Cardiac fibroblast (primary cell): ENCODE measurements around the gene MXRA5.

Source experiments
- DNase-seq, 2 donors: peaks; one replicate each; pipeline versions ENCODE4 v3.0.0 to v3.0.0-alpha.2; 2010; ENCODE audit warnings: low read depth in 2 of 2
- H3K4me3 ChIP-seq, 2 donors: replicated peaks in 1 of 2; 1 replicate in 1 of 2; 2 replicates in 1 of 2; pipeline ENCODE4 v1.5.1; 2011; ENCODE audit warnings: low read depth in 2 of 2, low read length in 2 of 2, mild to moderate bottlenecking in 2 of 2, moderate library complexity in 1 of 2
- CTCF ChIP-seq: IDR thresholded peaks from one replicate; pipeline ENCODE4 v1.5.1; 2011; ENCODE audit warnings: low read depth, mild to moderate bottlenecking, low read length, inconsistent platforms

Gene MXRA5

GRCh38 chrX:3346501-3347259 is at the start of gene MXRA5:
Gene MXRA5 (minus strand): TSS chrX:3346652. CDS start chrX:3343833, 2,819 bp downstream.
- peak within 1 kb of the TSS in 1 of 2 donors; percentile 27 for H3K4me3 ChIP-seq
- TF ChIP-seq CTCF = no peak
- peak; percentile 1 to 15 for DNase-seq

GRCh38 chrX:3393581-3394111 is 47.2 kb upstream of the MXRA5 start:
- no peak overlapping the region for H3K4me3 ChIP-seq
- peak in 1 of 2 donors; percentile 7 for DNase-seq
- TF ChIP-seq CTCF = no peak

- no peak for DNase-seq
- TF ChIP-seq CTCF = no peak
- no peak overlapping the region for H3K4me3 ChIP-seq
Observed at GRCh38 chrX:3393178-3393577, 46.7 kb upstream of the MXRA5 start.

- H3K4me3 ChIP-seq = no peak overlapping the region
- no peak for TF ChIP-seq CTCF
- no peak for DNase-seq
Observed at GRCh38 chrX:3388457-3388856, 42.0 kb upstream of the MXRA5 start.

GRCh38 chrX:3384327-3384726 is 37.9 kb upstream of the MXRA5 start:
- no peak overlapping the region for H3K4me3 ChIP-seq
- no peak for DNase-seq
- no peak for TF ChIP-seq CTCF

GRCh38 chrX:3380603-3381002 is 34.2 kb upstream of the MXRA5 start:
- H3K4me3 ChIP-seq = no peak overlapping the region
- no peak for DNase-seq
- TF ChIP-seq CTCF = no peak
